HG02642 (cell line): ENCODE data around the gene CCDC158.
"Not testable (repeated sequence)": the region's sequence is repeated elsewhere in the genome, so short reads cannot be mapped to it uniquely, and the experiment has no call there.

Experiments used
- ATAC-seq: cut with Tn5 transposase; IDR thresholded peaks from one replicate; pipeline ENCODE4 v1.9.1; 2021; ENCODE audit warnings: mild to moderate bottlenecking; ENCODE audit not compliant: unreplicated experiment, poor library complexity

CCDC158 gene

GRCh38 chr4:76420762-76421581, at the start of gene CCDC158:
Gene CCDC158 (minus strand): TSS chr4:76421141. CDS start chr4:76403207, 17,934 bp downstream.
- ATAC-seq: no peak

DNA sequence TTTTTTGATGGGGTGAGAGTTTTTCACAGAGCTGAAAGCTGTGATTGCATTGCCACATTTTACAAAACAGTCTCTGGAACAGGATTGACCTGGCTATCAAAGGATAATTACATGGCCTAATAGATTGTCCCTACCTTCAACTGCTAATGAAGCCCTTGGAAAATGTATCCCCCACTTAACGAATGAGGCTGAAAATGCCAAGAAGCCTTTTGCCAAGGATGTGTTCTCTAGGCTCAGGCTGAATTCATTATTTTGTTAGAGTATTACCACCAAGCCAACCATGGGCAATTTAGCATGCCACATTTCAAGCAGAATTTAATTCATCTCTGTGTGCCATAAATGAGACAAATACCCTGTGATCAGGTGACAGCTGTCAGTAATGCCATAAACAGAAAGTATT, 49.6 kb upstream of the CCDC158 start:
- no peak for ATAC-seq

DNA sequence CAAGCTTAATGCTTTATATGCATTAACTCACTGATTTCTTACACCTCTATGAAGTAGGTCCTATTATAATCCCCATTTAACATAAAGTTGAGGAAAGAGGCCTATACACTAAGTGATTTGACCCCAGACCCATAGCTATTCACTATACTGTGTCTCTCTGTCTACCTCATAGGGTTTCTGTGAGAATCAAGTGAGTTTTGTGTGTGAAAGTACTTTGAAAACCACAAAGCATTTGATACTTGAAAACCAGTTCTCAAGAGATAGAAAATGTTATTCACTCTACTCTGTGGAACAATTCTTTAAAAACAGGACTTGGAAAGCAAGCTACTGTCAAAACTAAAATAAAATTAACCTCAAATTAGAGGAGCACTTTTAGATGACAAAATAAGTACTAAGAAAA, 49.1 kb upstream of the CCDC158 start:
- ATAC-seq: no peak

- no peak for ATAC-seq
These were observed 42.6 kb upstream of the CCDC158 start for GRCh38 chr4:76463568-76463967.

GRCh38 chr4:76459291-76459723, 38.4 kb upstream of the CCDC158 start:
- ATAC-seq: no peak

GRCh38 chr4:76458825-76459224, 37.9 kb upstream of the CCDC158 start:
- no peak for ATAC-seq

GRCh38 chr4:76458297-76458696, 37.4 kb upstream of the CCDC158 start:
- no peak for ATAC-seq

DNA sequence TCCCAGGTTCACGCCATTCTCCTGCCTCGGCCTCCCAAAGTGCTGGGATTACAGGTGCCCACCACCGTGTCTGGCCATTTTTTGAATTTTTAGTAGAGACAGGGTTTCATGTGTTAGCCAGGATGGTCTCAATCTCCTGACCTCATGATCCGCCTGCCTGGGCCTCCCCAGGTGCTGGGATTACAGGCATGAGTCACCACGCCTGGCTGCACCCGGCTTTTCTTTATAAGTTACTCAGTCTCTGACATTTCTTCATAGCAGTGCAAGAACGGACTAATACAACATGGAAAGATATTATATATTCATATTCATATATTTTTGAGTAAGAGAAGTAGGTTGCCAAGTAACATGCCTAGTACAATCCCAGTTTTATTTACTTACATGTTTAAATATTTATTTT, 36.9 kb upstream of the CCDC158 start:
- no peak for ATAC-seq

DNA sequence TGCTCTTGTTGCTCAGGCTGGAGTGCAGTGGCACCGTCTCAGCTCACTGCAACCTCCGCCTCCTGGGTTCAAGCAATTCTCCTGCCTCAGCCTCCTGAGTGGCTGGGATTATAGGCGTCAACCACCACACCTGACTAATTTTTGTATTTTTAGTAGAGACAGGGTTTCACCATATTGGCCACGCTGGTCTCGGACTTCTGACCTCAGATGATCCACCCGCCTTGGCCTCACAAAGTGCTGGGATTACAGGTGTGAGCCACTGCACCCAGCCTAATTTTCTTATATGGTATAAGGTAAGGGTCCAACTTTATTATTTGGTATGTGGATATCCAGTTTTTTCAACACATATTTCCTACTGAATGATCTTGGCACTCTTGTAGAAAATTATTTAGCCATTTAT, 33.1 kb upstream of the CCDC158 start:
- not testable (repeated sequence) for ATAC-seq

DNA sequence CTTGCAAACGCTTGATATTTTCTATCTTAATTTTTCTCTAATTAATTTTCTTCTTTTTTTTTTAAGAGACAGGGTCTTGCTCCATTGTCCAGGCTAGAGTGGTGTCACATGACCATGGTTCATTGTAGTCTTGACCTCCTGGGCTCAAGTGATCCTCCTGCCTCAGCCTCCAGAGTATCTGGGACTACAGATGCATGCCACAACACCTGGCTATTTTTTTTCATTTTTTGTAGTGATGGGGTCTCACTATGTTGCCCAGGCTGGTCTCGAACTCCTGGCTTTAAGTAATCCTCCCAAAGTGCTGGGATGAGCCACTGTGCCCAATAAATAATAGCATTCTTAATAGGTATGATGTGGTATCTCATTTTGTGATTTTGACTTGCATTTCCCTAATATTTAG, 32.3 kb upstream of the CCDC158 start:
- ATAC-seq: no peak

GRCh38 chr4:76449833-76450232, 28.9 kb upstream of the CCDC158 start:
- no peak for ATAC-seq

- no peak for ATAC-seq
These were observed 28.4 kb upstream of the CCDC158 start for GRCh38 chr4:76449362-76449767.

- ATAC-seq: no peak
These were observed 27.3 kb upstream of the CCDC158 start for GRCh38 chr4:76448211-76448610.

- no peak for ATAC-seq
These were observed 26.5 kb upstream of the CCDC158 start for GRCh38 chr4:76447393-76447851.

- no peak for ATAC-seq
These were observed 25.0 kb upstream of the CCDC158 start for GRCh38 chr4:76445911-76446310.

DNA sequence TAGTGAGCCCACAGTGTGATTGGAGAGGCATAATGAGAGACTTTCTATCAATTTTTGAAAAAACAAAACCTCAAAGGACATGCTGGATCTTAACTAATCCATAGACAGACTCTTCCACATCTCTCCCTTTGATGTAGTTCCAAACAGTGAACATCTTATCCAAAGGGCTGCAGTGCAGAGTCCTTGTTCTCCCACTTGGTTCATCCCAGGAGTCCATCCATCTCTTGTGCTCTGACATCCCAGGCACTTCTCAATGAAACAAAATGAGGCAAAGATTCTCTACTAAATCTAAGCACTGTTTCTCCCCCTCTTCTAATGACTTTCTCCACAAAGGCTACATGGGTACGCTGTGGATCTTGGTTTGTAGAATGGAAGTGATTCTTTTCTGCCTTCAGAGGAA, 22.4 kb upstream of the CCDC158 start:
- no peak for ATAC-seq

DNA sequence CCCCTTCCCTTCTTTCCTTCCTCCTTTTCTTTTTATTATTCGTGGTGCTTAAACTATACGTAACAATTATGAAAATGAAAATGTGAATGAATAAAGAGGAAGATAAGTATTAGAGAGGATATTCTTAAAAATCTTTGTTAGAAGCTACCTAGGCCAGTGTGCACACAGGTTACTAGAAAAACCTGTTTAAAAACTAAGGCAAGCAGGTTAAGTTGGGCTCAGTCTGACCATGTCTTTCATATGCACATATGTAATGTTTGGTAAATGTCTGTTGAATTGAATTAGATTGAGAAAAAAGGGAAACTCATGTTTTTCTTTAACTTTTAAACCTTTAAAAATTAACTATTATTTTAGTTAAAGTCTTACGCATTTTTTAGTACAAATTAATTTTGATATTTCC, 21.9 kb upstream of the CCDC158 start:
- no peak for ATAC-seq

DNA sequence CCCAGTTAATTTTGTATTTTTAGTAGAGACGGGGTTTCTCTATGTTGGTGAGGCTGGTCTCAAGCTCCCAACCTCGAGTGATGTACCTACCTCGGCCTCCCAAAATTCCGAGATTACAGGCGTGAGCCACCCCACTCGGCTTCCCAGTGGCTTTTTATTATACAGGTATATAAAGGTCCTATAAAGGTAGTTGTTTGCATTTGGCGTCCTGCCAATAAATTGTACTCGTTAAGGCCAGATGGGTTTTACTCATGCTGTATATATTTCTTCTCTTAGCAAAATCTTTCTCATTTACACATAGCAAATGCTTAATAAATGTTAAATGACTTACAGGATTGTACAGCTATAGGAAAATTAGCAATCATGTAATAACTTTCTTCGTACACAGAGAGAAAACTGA, 20.9 kb upstream of the CCDC158 start:
- no peak for ATAC-seq

GRCh38 chr4:76439491-76439890, 18.6 kb upstream of the CCDC158 start:
- ATAC-seq: no peak

- ATAC-seq: no peak
These were observed 14.8 kb upstream of the CCDC158 start for GRCh38 chr4:76435528-76436319.

- ATAC-seq: no peak
These were observed 14.1 kb upstream of the CCDC158 start, which contains the start of gene SHROOM3 for GRCh38 chr4:76434901-76435527. Gene SHROOM3 (plus strand): TSS chr4:76435229. CDS start chr4:76436053, 824 bp downstream.
